Kidney (tissue), 14 donors: Measurements from ENCODE around the gene RILPL2. TPM values are rescaled to one million over a fixed set of nuclear protein-coding genes. Genes with fewer than 3 reads are reported as not detected.
"Not testable (repeated sequence)": the region's sequence is repeated elsewhere in the genome, so short reads cannot be mapped to it uniquely, and the experiment has no call there.

Experiments
- DNase-seq, 5 donors: peaks; one replicate each; pipeline ENCODE4 v3.0.0-alpha.2; 2013 to 2020
- FAIRE-seq: peaks from 2 replicates; lab custom pipeline; 2012; peaks lifted over from hg19 to GRCh38; lab: Jason Lieb, UNC
- H3K27ac ChIP-seq, 2 donors: one replicate each; pipeline ENCODE4 v1.7.0; 2013; ENCODE audit warnings: low read depth in 2 of 2, low read length in 2 of 2, inconsistent platforms in 1 of 2
- H3K27me3 ChIP-seq: one replicate; pipeline ENCODE4 v1.7.1; 2013; ENCODE audit warnings: low read length, inconsistent platforms; ENCODE audit not compliant: control insufficient read depth, insufficient read depth
- H3K36me3 ChIP-seq, 3 donors: one replicate each; pipeline versions ENCODE4 v1.7.0 to v1.7.1; 2013; ENCODE audit warnings: low read length in 3 of 3, control low read depth in 1 of 3, inconsistent platforms in 1 of 3; ENCODE audit not compliant: insufficient read depth in 3 of 3, control insufficient read depth in 2 of 3
- H3K4me1 ChIP-seq, 3 donors: one replicate each; pipeline versions ENCODE4 v1.7.0 to v1.7.1; 2013; ENCODE audit warnings: low read length in 3 of 3, inconsistent platforms in 1 of 3, low read depth in 1 of 3; ENCODE audit not compliant: control insufficient read depth in 2 of 3, insufficient read depth in 2 of 3
- H3K4me3 ChIP-seq, 3 donors: one replicate each; pipeline versions ENCODE4 v1.7.0 to v1.8.1; 2013; ENCODE audit warnings: low read length in 3 of 3, control low read depth in 1 of 3, inconsistent platforms in 1 of 3
- H3K9ac ChIP-seq, 3 donors: one replicate each; pipeline versions ENCODE4 v1.7.0 to v1.7.1; 2013; ENCODE audit warnings: low read length in 3 of 3, control low read depth in 1 of 3, inconsistent platforms in 1 of 3
- H3K9me3 ChIP-seq, 3 donors: one replicate each; pipeline versions ENCODE4 v1.7.0 to v1.7.1; 2013; ENCODE audit warnings: low read length in 3 of 3, control low read depth in 1 of 3, inconsistent platforms in 1 of 3; ENCODE audit not compliant: control insufficient read depth in 2 of 3, insufficient read depth in 1 of 3
- intact Hi-C: fragments of 100-400 bp; cut with DNase I; formaldehyde crosslinking; loops from one replicate; pipeline ENCODE4 v1.11.1; 2022
- polyA plus RNA-seq: library from polyadenylated mRNA; stranded (reverse); fragments of 350-450 nt; fragmentation: Illumina TruSeq; extraction: RNeasy Lipid Tissue Mini Kit (QIAGEN cat#74804); gene quantifications from one replicate; pipeline ENCODE4 v1.2.3, GENCODE V29; 2014; ENCODE audit warnings: low read depth, low replicate concordance; ENCODE audit not compliant: insufficient read depth
- total RNA-seq: library from RNA; stranded (reverse); fragmentation: NEBNext Ultra II Directional; extraction: Animal tissue kit (Norgen Biotek cat#: 25700); gene quantifications from one replicate; pipeline ENCODE4 v1.2.1, GENCODE V29; 2021
- TF ChIP-seq, protein P1 (sequence below): IDR thresholded peaks from 3 replicates; pipeline ENCODE4 v1.5.1; 2012; ENCODE audit warnings: mild to moderate bottlenecking, moderate library complexity, borderline replicate concordance; ENCODE audit not compliant: insufficient read depth; ENCODE audit errors: extremely low read depth
- donor health status: control.
- donor health status: control.
- donor health status: control.
- donor health status: control.
- donor health status: control.
- donor health status: DM: yes; HTN: yes; CAD: no.
- donor health status: Normal renal cell carcinoma (clear cell type).

RILPL2 gene
- total and polyA plus RNA-seq, 2 donors from 2014 or later, result 8.0 to 11.1 TPM

DNA sequence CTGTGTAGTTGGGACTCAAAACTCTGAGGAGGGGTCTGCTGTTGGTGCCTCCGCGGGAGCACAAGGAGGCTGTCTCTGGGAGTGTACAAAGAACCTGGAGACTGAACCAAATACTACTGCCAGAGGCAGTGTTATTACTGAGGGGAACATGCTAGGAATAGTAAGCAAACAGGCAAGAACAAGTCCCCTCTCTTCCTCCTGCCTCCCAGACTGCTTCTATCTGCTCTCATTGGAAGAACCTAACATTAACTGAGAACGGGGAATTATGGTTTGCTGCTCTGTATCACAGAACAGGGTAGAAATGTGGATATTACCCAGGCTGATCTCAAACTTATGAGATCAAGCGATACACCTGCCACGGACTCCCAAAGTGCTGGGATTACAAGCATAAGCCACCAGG is 57.1 kb downstream of the RILPL2 start:
- no peak overlapping the region for H3K27ac ChIP-seq
- no peak overlapping the region for H3K9ac ChIP-seq
- H3K4me3 ChIP-seq, result no peak overlapping the region
- no peaks in the 10 kb centered on the region for H3K27me3 ChIP-seq
- H3K9me3 ChIP-seq, result no peaks in the 10 kb centered on the region
- intact Hi-C loops, result no loop called here
- TF ChIP-seq, protein P1, sequence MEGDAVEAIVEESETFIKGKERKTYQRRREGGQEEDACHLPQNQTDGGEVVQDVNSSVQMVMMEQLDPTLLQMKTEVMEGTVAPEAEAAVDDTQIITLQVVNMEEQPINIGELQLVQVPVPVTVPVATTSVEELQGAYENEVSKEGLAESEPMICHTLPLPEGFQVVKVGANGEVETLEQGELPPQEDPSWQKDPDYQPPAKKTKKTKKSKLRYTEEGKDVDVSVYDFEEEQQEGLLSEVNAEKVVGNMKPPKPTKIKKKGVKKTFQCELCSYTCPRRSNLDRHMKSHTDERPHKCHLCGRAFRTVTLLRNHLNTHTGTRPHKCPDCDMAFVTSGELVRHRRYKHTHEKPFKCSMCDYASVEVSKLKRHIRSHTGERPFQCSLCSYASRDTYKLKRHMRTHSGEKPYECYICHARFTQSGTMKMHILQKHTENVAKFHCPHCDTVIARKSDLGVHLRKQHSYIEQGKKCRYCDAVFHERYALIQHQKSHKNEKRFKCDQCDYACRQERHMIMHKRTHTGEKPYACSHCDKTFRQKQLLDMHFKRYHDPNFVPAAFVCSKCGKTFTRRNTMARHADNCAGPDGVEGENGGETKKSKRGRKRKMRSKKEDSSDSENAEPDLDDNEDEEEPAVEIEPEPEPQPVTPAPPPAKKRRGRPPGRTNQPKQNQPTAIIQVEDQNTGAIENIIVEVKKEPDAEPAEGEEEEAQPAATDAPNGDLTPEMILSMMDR, result no peak
- peaks cover 0 to 1% (median 0%) of the 10 kb centered on the region in 3 donors for H3K4me1 ChIP-seq
- FAIRE-seq (no peak), DNase-seq (no peak)
- H3K36me3 ChIP-seq, result no peaks in the 10 kb centered on the region

DNA sequence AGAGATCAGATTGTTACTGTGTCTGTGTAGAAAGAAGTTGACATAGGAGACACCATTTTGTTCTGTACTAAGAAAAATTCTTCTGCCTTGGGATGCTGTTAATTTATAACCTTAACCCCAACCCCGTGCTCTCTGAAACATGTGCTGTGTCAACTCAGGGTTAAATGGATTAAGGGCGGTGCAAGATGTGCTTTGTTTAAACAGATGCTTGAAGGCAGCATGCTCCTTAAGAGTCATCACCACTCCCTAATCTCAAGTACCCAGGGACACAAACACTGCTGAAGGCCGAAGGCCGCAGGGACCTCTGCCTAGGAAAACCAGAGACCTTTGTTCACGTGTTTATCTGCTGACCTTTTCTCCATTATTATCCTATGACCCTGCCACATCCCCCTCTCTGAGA is 64.1 kb downstream of the RILPL2 start:
- H3K4me3 ChIP-seq, H3K9me3 ChIP-seq, H3K27ac ChIP-seq, intact Hi-C loops, H3K9ac ChIP-seq, H3K27me3 ChIP-seq, DNase-seq, H3K4me1 ChIP-seq, H3K36me3 ChIP-seq, FAIRE-seq: not testable (repeated sequence)

DNA sequence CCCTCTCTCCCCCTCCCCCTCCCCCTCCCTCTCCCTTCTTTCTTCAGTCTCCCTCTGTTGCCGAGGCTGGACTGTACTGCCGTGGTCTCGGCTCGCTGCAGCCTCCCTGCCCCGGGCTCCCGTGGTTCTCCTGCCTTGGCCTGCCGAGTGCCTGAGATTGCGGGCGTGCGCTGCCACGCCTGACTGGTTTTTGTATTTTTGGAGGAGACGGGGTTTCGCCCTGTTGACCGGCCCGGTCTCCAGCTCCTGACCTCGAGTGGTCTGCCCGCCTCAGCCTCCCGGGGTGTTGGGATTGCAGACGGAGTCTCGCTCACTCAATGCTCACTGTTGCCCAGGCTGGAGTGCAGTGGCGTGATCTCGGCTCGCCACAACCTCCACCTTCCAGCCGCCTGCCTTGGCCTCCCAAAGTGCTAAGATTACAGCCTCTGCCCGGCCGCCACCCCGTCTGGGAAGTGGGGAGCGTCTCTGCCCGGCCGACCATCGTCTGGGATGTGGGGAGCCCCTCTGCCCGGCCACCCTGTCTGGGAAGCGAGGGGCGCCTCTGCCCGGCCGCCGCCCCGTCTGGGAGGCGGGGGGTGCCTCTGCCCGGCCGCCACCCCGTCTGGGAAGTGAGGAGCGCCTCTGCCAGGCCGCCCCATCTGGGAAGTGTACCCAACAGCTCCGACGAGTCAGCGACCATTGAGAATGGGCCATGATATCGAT is 64.7 kb downstream of the RILPL2 start:
- H3K9ac ChIP-seq, H3K9me3 ChIP-seq, H3K27ac ChIP-seq, H3K4me1 ChIP-seq, FAIRE-seq, H3K36me3 ChIP-seq, intact Hi-C loops, H3K4me3 ChIP-seq, DNase-seq, H3K27me3 ChIP-seq: not testable (repeated sequence)

DNA sequence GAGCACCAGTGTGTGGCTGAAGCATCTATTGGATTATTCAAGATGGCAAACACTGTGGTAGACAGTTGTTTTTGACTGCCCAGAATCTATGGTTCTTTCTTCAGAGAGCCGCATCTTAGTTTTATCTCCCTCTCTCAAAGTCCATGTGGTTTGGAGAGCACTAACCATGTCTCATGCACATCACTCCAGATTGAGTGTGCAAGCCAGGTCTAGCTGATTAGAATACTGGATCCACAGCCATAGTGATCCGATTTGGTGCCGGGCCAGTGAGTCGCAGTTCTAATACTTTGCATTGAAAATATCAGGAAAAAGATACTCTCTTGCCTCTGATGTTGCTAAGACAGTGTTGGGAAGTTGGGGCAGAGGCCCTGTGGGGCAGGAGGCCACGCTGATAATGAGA is 67.3 kb downstream of the RILPL2 start:
- intact Hi-C loops, result no loop called here
- H3K9ac ChIP-seq, result no peak overlapping the region
- no peak overlapping the region for H3K4me3 ChIP-seq
- DNase-seq (no peak), FAIRE-seq (no peak)
- no peaks in the 10 kb centered on the region for H3K4me1 ChIP-seq
- TF ChIP-seq, protein P1, result no peak
- no peaks in the 10 kb centered on the region for H3K36me3 ChIP-seq
- no peaks in the 10 kb centered on the region for H3K9me3 ChIP-seq
- H3K27me3 ChIP-seq, result no peaks in the 10 kb centered on the region
- no peak overlapping the region for H3K27ac ChIP-seq

DNA sequence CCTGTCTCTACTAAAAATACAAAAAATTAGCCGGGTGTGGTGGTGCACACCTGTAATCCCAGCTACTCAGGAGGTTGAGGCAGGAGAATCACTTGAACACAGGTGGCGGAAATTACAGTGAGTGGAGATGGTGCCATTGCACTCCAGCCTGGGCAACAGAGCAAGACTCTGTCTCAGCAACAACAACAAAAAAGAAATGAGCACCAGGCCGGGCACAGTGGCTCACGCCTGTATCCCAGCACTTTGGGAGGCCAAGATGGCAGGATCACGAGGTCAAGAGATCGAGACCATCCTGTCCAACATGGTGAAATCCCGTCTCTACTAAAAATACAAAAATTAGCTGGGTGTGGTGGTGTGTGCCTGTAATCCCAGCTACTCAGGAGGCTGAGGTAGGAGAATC is 68.1 kb downstream of the RILPL2 start:
- H3K4me3 ChIP-seq, DNase-seq, intact Hi-C loops, H3K27me3 ChIP-seq, H3K27ac ChIP-seq, H3K9ac ChIP-seq, H3K9me3 ChIP-seq, FAIRE-seq, H3K36me3 ChIP-seq, H3K4me1 ChIP-seq: not testable (repeated sequence)
